IMR-90 (cell line): ENCODE data around the gene REPS2. TPM values are rescaled to one million over a fixed set of nuclear protein-coding genes. Genes with fewer than 3 reads are reported as not detected.

Experiments
- ATAC-seq: fragments of 200-7000 bp; cut with Tn5 transposase; 2 replicates; pipeline ENCODE4 v1.9.1; 2020; ENCODE audit warnings: low read depth, mild to moderate bottlenecking, moderate library complexity
- BruUV-seq: library from RNA; stranded (reverse); fragments of 400-500 nt; replicated peaks from 2 replicates; lab custom pipeline; 2021; lab: Mats Ljungman, UMichigan
- CTCF ChIA-PET: fragments of 300-600 bp; formaldehyde crosslinking; extraction: SDS; loops from one replicate; lab custom pipeline; 2021; ENCODE audit warnings: antibody characterized with exemption; lab: Yijun Ruan, JAX
- POLR2A ChIA-PET: fragments of 300-600 bp; sonication (Branson Sonifier 250); formaldehyde crosslinking; loops from one replicate; lab custom pipeline; 2022; ENCODE audit warnings: antibody characterized with exemption; ENCODE audit not compliant: unreplicated experiment; lab: Charles Lee
- DNase-seq: peaks from one replicate; pipeline ENCODE4 v3.0.0; 2013
- H2AFZ ChIP-seq: replicated peaks from 2 replicates; pipeline ENCODE3; 2013; ENCODE audit warnings: low read length, mild to moderate bottlenecking; ENCODE audit not compliant: poor library complexity
- H2AK5ac ChIP-seq: 2 replicates; pipeline ENCODE4 v1.6.1; 2013; ENCODE audit warnings: low read depth, low read length, inconsistent platforms
- H2AK9ac ChIP-seq: replicated peaks from 2 replicates; pipeline ENCODE3; 2013; ENCODE audit warnings: mild to moderate bottlenecking, low read depth, low read length, moderate library complexity; ENCODE audit not compliant: poor library complexity
- H2BK120ac ChIP-seq: 2 replicates; pipeline ENCODE4 v1.6.1; 2013; ENCODE audit warnings: low read depth, low read length, inconsistent platforms
- H2BK15ac ChIP-seq: 3 replicates; pipeline ENCODE4 v1.6.1; 2013; ENCODE audit warnings: low read depth, low read length, inconsistent platforms
- H2BK20ac ChIP-seq: 2 replicates; pipeline ENCODE4 v1.6.1; 2013; ENCODE audit warnings: low read depth, mild to moderate bottlenecking, inconsistent platforms, low read length, moderate library complexity
- H2BK5ac ChIP-seq: 2 replicates; pipeline ENCODE4 v1.6.1; 2013; ENCODE audit warnings: mild to moderate bottlenecking, low read depth, low read length, inconsistent platforms; ENCODE audit not compliant: poor library complexity, severe bottlenecking
- H3K14ac ChIP-seq: replicated peaks from 2 replicates; pipeline ENCODE4 v1.6.1; 2013; ENCODE audit warnings: low read depth, low read length, inconsistent platforms
- H3K18ac ChIP-seq: 2 replicates; pipeline ENCODE4 v1.6.1; 2013; ENCODE audit warnings: low read depth, low read length, control low read depth
- H3K23ac ChIP-seq: 2 replicates; pipeline ENCODE4 v1.6.1; 2013; ENCODE audit warnings: low read depth, low read length, inconsistent platforms
- H3K27ac ChIP-seq: 2 replicates; pipeline ENCODE4 v1.5.1; 2013; ENCODE audit warnings: mild to moderate bottlenecking, control low read depth, low read length; ENCODE audit not compliant: insufficient read depth
- H3K27me3 ChIP-seq: 2 replicates; pipeline ENCODE4 v1.6.1; 2013; ENCODE audit warnings: low read length; ENCODE audit not compliant: control insufficient read depth, insufficient read depth
- H3K36me3 ChIP-seq: 2 replicates; pipeline ENCODE4 v1.6.1; 2013; ENCODE audit warnings: low read length, mixed read lengths; ENCODE audit not compliant: control insufficient read depth, insufficient read depth
- H3K4ac ChIP-seq: 2 replicates; pipeline ENCODE4 v1.6.1; 2013; ENCODE audit warnings: low read depth, low read length, inconsistent platforms
- H3K4me1 ChIP-seq: 2 replicates; pipeline ENCODE4 v1.6.1; 2013; ENCODE audit warnings: low read length, mixed read lengths; ENCODE audit not compliant: control insufficient read depth, insufficient read depth
- H3K4me2 ChIP-seq: 2 replicates; pipeline ENCODE4 v1.6.1; 2013; ENCODE audit warnings: low read depth, mild to moderate bottlenecking, control low read depth, low read length, moderate library complexity
- H3K4me3 ChIP-seq: 2 replicates; pipeline ENCODE4 v1.5.1; 2013; ENCODE audit warnings: low read depth, mild to moderate bottlenecking, control low read depth, low read length, moderate library complexity; ENCODE audit not compliant: insufficient read depth
- H3K56ac ChIP-seq: 2 replicates; pipeline ENCODE4 v1.6.1; 2013; ENCODE audit warnings: low read length, inconsistent platforms; ENCODE audit not compliant: insufficient read depth; ENCODE audit errors: extremely low read depth
- H3K79me1 ChIP-seq, 2 experiments: 2 replicates each; pipeline ENCODE4 v1.6.1; 2013; ENCODE audit warnings: low read length in 2 of 2, inconsistent platforms in 1 of 2, low read depth in 1 of 2
- H3K9ac ChIP-seq: 2 replicates; pipeline ENCODE4 v1.6.1; 2013; ENCODE audit warnings: low read depth, low read length, control low read depth
- H3K9me1 ChIP-seq: 2 replicates; pipeline ENCODE4 v1.6.1; 2013; ENCODE audit warnings: low read length, inconsistent platforms; ENCODE audit not compliant: insufficient read depth
- H3K9me3 ChIP-seq: 2 replicates; pipeline ENCODE4 v1.6.1; 2013; ENCODE audit warnings: low read length; ENCODE audit not compliant: control insufficient read depth, insufficient read depth
- H4K20me1 ChIP-seq: 2 replicates; pipeline ENCODE4 v1.6.1; 2013; ENCODE audit warnings: low read length, inconsistent platforms; ENCODE audit not compliant: insufficient read depth
- H4K5ac ChIP-seq: 2 replicates; pipeline ENCODE4 v1.6.1; 2013; ENCODE audit warnings: mild to moderate bottlenecking, low read depth, low read length, control low read depth
- H4K8ac ChIP-seq, 2 experiments: 2 replicates each; pipeline ENCODE4 v1.6.1; 2013; ENCODE audit warnings: low read depth in 2 of 2, low read length in 2 of 2, control low read depth in 1 of 2, inconsistent platforms in 1 of 2
- H4K91ac ChIP-seq: 2 replicates; pipeline ENCODE4 v1.6.1; 2013; ENCODE audit warnings: low read depth, low read length, inconsistent platforms; ENCODE audit not compliant: insufficient read depth
- BHLHE40 ChIP-seq: fragments of 150-350 bp; IDR thresholded peaks from 2 replicates; pipeline ENCODE4 v1.6.1; 2016; ENCODE audit warnings: mild to moderate bottlenecking, low read depth, low read length
- MAFK ChIP-seq: IDR thresholded peaks from 2 replicates; pipeline ENCODE4 v1.6.1; 2012; ENCODE audit warnings: low read depth, low read length, improper control_type of control experiment
- POLR2A ChIP-seq: IDR thresholded peaks from 2 replicates; pipeline ENCODE4 v1.6.1; 2012; ENCODE audit warnings: mild to moderate bottlenecking, low read depth, low read length
- RAD21 ChIP-seq: IDR thresholded peaks from 2 replicates; pipeline ENCODE4 v1.6.1; 2012; ENCODE audit warnings: low read length, improper control_type of control experiment
- RCOR1 ChIP-seq: IDR thresholded peaks from 2 replicates; pipeline ENCODE4 v1.6.1; 2012; ENCODE audit warnings: mild to moderate bottlenecking, low read length, improper control_type of control experiment; ENCODE audit not compliant: insufficient replicate concordance
- WGBS, 2 experiments: methylation state at CpG; one replicate each; pipeline versions ENCODE4 v1.1.5 to v1.1.7; 2013; ENCODE audit warnings: missing lambda C conversion rate in 2 of 2; ENCODE audit not compliant: insufficient read length in 1 of 2; ENCODE audit errors: extremely low coverage in 2 of 2; 5-methylcytosine and 5-hydroxymethylcytosine counted together
- dilution Hi-C: fragments of 300-500 bp; cut with HindIII; formaldehyde crosslinking; loops from one replicate; pipeline ENCODE4 v1.14.3; 2018; ENCODE audit warnings: low sequenced_read_pairs; ENCODE audit not compliant: unreplicated experiment
- in situ Hi-C: fragments of 300-500 bp; cut with MboI; formaldehyde crosslinking; loops from 3 replicates; pipeline ENCODE4 v1.14.3; 2019; ENCODE audit warnings: low sequenced_read_pairs, inconsistent platforms, mixed read lengths
- intact Hi-C: fragments of 100-400 bp; cut with micrococcal nuclease; formaldehyde crosslinking; loops from 2 replicates; pipeline ENCODE4 v1.10.0; 2022
- polyA plus RNA-seq, 3 experiments: library from polyadenylated mRNA; depleted of rRNA; stranded (reverse); fragments of >200 nt; gene quantifications; 2 replicates each; pipeline ENCODE4 v1.2.3, GENCODE V29; 2012; ENCODE audit warnings: low replicate concordance in 1 of 3
- total RNA-seq: library from RNA; depleted of rRNA; stranded (reverse); fragments of >200 nt; gene quantifications from 2 replicates; pipeline ENCODE4 v1.2.3, GENCODE V29; 2012

Gene REPS2
- total and polyA plus RNA-seq, 2 of the 4 experiments (the other 2 are of a cell fraction): 0.02 to 0.18 TPM

- H3K4me2 ChIP-seq: no peak overlapping the region
- no peak overlapping the region for H2BK120ac ChIP-seq
- no peak overlapping the region for H4K8ac ChIP-seq
- no peak for DNase-seq
- H2AK9ac ChIP-seq: no peak overlapping the region
- no peak overlapping the region for H4K91ac ChIP-seq
- no peak overlapping the region for H3K9ac ChIP-seq
- ATAC-seq: no peak
- no peak overlapping the region for H2AFZ ChIP-seq
- in situ Hi-C loops (loop anchor here (10.0 kb wide), 1 partner anchor 229 kb away; no protein-coding TSS in a partner anchor), intact Hi-C loops (loop anchor here (5.0 kb wide), 1 partner anchor 476 kb away; no protein-coding TSS in a partner anchor), dilution Hi-C loops (no loop called here)
- no peak overlapping the region for H3K18ac ChIP-seq
- peaks cover 9% of the 10 kb centered on the region for H3K27me3 ChIP-seq
- H4K20me1 ChIP-seq: no peaks in the 10 kb centered on the region
- H4K5ac ChIP-seq: no peak overlapping the region
- H3K14ac ChIP-seq: no peak overlapping the region
- no peak overlapping the region for H2BK20ac ChIP-seq
- H3K4me3 ChIP-seq: no peak overlapping the region
- no peaks in the 10 kb centered on the region for H3K36me3 ChIP-seq
- ChIA-PET CTCF (interaction anchor here (1.1 kb wide), 1 partner anchor 170 kb away, joined by 5 read pairs; no protein-coding TSS in a partner anchor), POLR2A (no interaction called here)
- H3K9me1 ChIP-seq: no peaks in the 10 kb centered on the region
- no peak overlapping the region for H3K27ac ChIP-seq
- no peak overlapping the region for H3K4ac ChIP-seq
- no peaks in the 10 kb centered on the region for H3K4me1 ChIP-seq
- no peak overlapping the region for H2BK5ac ChIP-seq
- whole genome bisulfite sequencing, 2 experiments: no CpG with 5 or more reads among the region's 5 CpGs
- H3K23ac ChIP-seq: no peak overlapping the region
- no peak for TF ChIP-seq RCOR1
- TF ChIP-seq POLR2A: no peak
- no peak for TF ChIP-seq MAFK
- TF ChIP-seq BHLHE40: no peak
- TF ChIP-seq RAD21: no peak
- no peaks in the 10 kb centered on the region for H3K79me1 ChIP-seq
- no TSS peak for BruUV-seq
- no peaks in the 10 kb centered on the region for H3K9me3 ChIP-seq
- H3K56ac ChIP-seq: no peak overlapping the region
- no peak overlapping the region for H2BK15ac ChIP-seq
- no peak overlapping the region for H2AK5ac ChIP-seq
Measured at GRCh38 chrX:17053502-17053901, 107.0 kb downstream of the REPS2 start.
